ENCODE data around the gene UNC45B. TPM values are rescaled to one million over a fixed set of nuclear protein-coding genes. Genes with fewer than 3 reads are reported as not detected.
"Not testable (repeated sequence)": the region's sequence is repeated elsewhere in the genome, so short reads cannot be mapped to it uniquely, and the experiment has no call there.

Gene UNC45B
- total RNA-seq, 8 experiments from 2014 or later, result 0.05 to 0.54 (median 0.19) TPM; not detected in 3

DNA sequence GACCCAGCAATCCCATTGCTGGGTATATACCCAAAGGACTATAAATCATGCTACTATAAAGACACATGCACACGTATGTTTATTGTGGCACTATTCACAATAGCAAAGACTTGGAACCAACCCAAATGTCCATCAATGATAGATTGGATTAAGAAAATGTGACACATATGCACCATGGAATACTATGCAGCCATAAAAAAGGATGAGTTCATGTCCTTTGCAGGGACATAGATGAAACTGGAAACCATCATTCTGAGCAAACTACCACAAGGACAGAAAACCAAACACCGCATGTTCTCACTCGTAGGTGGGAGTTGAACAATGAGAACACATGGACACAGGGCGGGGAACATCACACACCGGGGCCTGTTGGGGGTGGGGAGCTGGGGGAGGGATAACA lies 31.8 kb downstream of the UNC45B start:
- ATAC-seq (replicated peaks in 6 of 8); H3K4me1 ChIP-seq (replicated peaks in 1 of 2); H3K27ac ChIP-seq; H3K4me3 ChIP-seq: not testable (repeated sequence)
- WGBS, 10 experiments, result no CpG with 5 or more reads among the region's 5 CpGs
- in situ Hi-C loops (cut with MboI; ENCODE audit: low pct_unique_long_range_greater_than_20kb in 2 of 9, low sequenced_read_pairs in 9 of 9, unreplicated experiment in 9 of 9), result loop anchor here in 1 of 9 experiments (10.0 kb wide), 1 partner anchor 355 kb away; the partner anchor contains the start of gene SLFN12L

GRCh38 chr17:35183332-35183731 lies 35.7 kb downstream of the UNC45B start:
- Histone ChIP-seq H3K27ac (no peak overlapping the region), H3K4me3 (no peak overlapping the region), H3K4me1 (replicated peaks in 1 of 2) (no peaks in the 10 kb centered on the region)
- WGBS, 10 experiments, result 0 to 100% (median 70%) methylated on average over 1 to 3 of the region's 6 CpGs; no CpG with 5 or more reads in 3 of the 10 experiments
- in situ Hi-C loops (cut with MboI; ENCODE audit: low pct_unique_long_range_greater_than_20kb in 2 of 9, low sequenced_read_pairs in 9 of 9, unreplicated experiment in 9 of 9), result no loop called here
- peak in 1 of 8 experiments; percentile 62 for ATAC-seq (replicated peaks in 6 of 8)

- WGBS, 10 experiments, result 33 to 80% (median 60%) methylated on average over 1 to 3 of the region's 3 CpGs; no CpG with 5 or more reads in 5 of the 10 experiments
- Histone ChIP-seq H3K4me1 (replicated peaks in 1 of 2) (no peaks in the 10 kb centered on the region), H3K27ac (no peak overlapping the region), H3K4me3 (no peak overlapping the region)
- in situ Hi-C loops (cut with MboI; ENCODE audit: low pct_unique_long_range_greater_than_20kb in 2 of 9, low sequenced_read_pairs in 9 of 9, unreplicated experiment in 9 of 9), result no loop called here
- no peak for ATAC-seq (replicated peaks in 6 of 8)
Observed at GRCh38 chr17:35184274-35184673, 36.7 kb downstream of the UNC45B start.

- H3K27ac ChIP-seq, result no peak overlapping the region
- ATAC-seq (replicated peaks in 6 of 8), result no peak
- H3K4me1 ChIP-seq (replicated peaks in 1 of 2), result no peaks in the 10 kb centered on the region
- H3K4me3 ChIP-seq, result no peak overlapping the region
- in situ Hi-C loops (cut with MboI; ENCODE audit: low pct_unique_long_range_greater_than_20kb in 2 of 9, low sequenced_read_pairs in 9 of 9, unreplicated experiment in 9 of 9), result no loop called here
- 17 to 60% (median 20%) methylated on average over 1 of the region's 1 CpG; no CpG with 5 or more reads in 7 of the 10 experiments for WGBS, 10 experiments
Observed at GRCh38 chr17:35185849-35186248, 38.2 kb downstream of the UNC45B start.

- Histone ChIP-seq H3K27ac (no peak overlapping the region), H3K4me1 (replicated peaks in 1 of 2) (no peaks in the 10 kb centered on the region), H3K4me3 (no peak overlapping the region)
- no peak for ATAC-seq (replicated peaks in 6 of 8)
- 0 to 100% (median 71%) methylated on average over 1 to 2 of the region's 2 CpGs; no CpG with 5 or more reads in 3 of the 10 experiments for WGBS, 10 experiments
- in situ Hi-C loops (cut with MboI; ENCODE audit: low pct_unique_long_range_greater_than_20kb in 2 of 9, low sequenced_read_pairs in 9 of 9, unreplicated experiment in 9 of 9), result no loop called here
Observed at GRCh38 chr17:35187481-35187880, 39.9 kb downstream of the UNC45B start.

DNA sequence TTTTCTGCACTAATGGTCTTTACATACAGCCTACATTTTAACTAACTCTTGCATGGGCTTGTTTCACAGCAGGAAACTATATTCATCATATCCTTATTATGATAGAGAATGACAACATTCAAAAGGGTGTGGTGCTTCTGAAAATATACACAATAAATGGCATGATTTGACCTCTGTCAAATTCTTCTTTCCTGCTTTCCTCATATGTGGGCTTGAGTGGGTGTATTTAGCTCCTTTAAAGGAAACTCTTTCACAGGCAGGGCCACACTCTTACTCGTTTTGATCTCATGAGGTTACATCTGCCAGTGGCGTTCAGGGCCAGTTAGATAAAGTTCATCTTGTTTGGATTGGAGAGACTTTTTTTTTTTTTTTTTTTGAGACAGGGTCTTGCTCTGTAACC lies 40.5 kb downstream of the UNC45B start:
- in situ Hi-C loops (cut with MboI; ENCODE audit: low pct_unique_long_range_greater_than_20kb in 2 of 9, low sequenced_read_pairs in 9 of 9, unreplicated experiment in 9 of 9), result no loop called here
- Histone ChIP-seq H3K4me3 (no peak overlapping the region), H3K4me1 (replicated peaks in 1 of 2) (no peaks in the 10 kb centered on the region), H3K27ac (no peak overlapping the region)
- 0 to 64% (median 20%) methylated on average over 1 to 2 of the region's 2 CpGs; no CpG with 5 or more reads in 3 of the 10 experiments for WGBS, 10 experiments
- peak in 1 of 8 experiments; percentile 27 for ATAC-seq (replicated peaks in 6 of 8)

DNA sequence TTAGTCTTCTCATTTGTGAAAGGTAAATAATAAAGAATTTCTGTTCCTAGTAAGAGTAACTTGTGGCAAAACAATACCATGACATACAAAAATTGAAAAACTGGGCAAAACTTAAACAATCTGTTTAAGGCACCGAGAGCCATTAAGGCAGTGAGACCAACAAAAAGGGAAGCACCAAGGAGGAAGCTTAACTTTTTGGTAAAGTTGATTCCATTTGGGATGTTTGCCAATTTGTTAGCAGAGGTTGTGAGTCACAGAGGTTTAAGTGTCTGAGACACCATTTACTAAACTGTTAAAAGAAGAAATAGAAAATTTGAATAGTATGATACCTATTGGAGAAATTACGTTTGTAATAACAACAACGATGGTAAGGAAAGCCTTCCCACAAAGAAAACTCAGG lies 41.7 kb downstream of the UNC45B start:
- in situ Hi-C loops (cut with MboI; ENCODE audit: low pct_unique_long_range_greater_than_20kb in 2 of 9, low sequenced_read_pairs in 9 of 9, unreplicated experiment in 9 of 9), result no loop called here
- no peaks in the 10 kb centered on the region for H3K4me1 ChIP-seq (replicated peaks in 1 of 2)
- no peak overlapping the region for H3K4me3 ChIP-seq
- no peak overlapping the region for H3K27ac ChIP-seq
- WGBS, 10 experiments, result 60 to 100% (median 82%) methylated on average over 1 to 3 of the region's 3 CpGs
- ATAC-seq (replicated peaks in 6 of 8), result no peak

- no peak for ATAC-seq (replicated peaks in 6 of 8)
- 22 to 79% (median 60%) methylated on average over 1 to 11 of the region's 11 CpGs; no CpG with 5 or more reads in 1 of the 10 experiments for whole genome bisulfite sequencing, 10 experiments
- Histone ChIP-seq H3K4me3 (no peak overlapping the region), H3K27ac (no peak overlapping the region), H3K4me1 (replicated peaks in 1 of 2) (no peaks in the 10 kb centered on the region)
- in situ Hi-C loops (cut with MboI; ENCODE audit: low pct_unique_long_range_greater_than_20kb in 2 of 9, low sequenced_read_pairs in 9 of 9, unreplicated experiment in 9 of 9), result no loop called here
Observed at GRCh38 chr17:35191001-35191695, 43.5 kb downstream of the UNC45B start.

GRCh38 chr17:35192708-35193107 lies 45.1 kb downstream of the UNC45B start:
- Histone ChIP-seq H3K27ac (no peak overlapping the region), H3K4me3 (no peak overlapping the region), H3K4me1 (replicated peaks in 1 of 2) (no peaks in the 10 kb centered on the region)
- no peak for ATAC-seq (replicated peaks in 6 of 8)
- in situ Hi-C loops (cut with MboI; ENCODE audit: low pct_unique_long_range_greater_than_20kb in 2 of 9, low sequenced_read_pairs in 9 of 9, unreplicated experiment in 9 of 9), result no loop called here
- 0 to 100% (median 71%) methylated on average over 1 to 4 of the region's 8 CpGs; no CpG with 5 or more reads in 3 of the 10 experiments for WGBS, 10 experiments

GRCh38 chr17:35194001-35194400 lies 46.4 kb downstream of the UNC45B start, which contains the start of gene SLC35G3:
Gene SLC35G3, minus strand, starts transcription at chr17:35194393. Its CDS starts 86 bp downstream, at chr17:35194307.
- H3K4me1 ChIP-seq (replicated peaks in 1 of 2); H3K27ac ChIP-seq; in situ Hi-C loops (cut with MboI; ENCODE audit: low pct_unique_long_range_greater_than_20kb in 2 of 9, low sequenced_read_pairs in 9 of 9, unreplicated experiment in 9 of 9); ATAC-seq (replicated peaks in 6 of 8); H3K4me3 ChIP-seq: not testable (repeated sequence)
- WGBS, 10 experiments, result no CpG with 5 or more reads among the region's 12 CpGs

DNA sequence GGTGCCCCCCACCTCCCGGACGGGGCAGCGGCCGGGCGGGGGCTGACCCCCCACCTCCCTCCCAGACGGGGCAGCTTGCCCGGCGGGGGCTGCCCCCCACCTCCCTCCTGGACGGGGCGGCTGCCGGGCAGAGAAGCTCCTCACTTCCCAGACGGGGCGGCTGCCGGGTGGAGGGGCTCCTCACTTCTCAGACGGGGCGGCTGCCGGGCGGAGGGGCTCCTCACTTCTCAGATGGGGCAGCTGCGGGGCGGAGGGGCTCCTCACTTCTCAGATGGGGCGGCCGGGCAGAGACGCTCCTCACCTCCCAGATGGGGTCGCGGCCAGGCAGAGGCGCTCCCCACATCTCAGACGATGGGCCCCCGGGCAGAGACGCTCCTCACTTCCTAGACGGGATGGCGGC lies 47.4 kb downstream of the UNC45B start:
- H3K4me3 ChIP-seq; ATAC-seq (replicated peaks in 6 of 8); H3K4me1 ChIP-seq (replicated peaks in 1 of 2); H3K27ac ChIP-seq; in situ Hi-C loops (cut with MboI; ENCODE audit: low pct_unique_long_range_greater_than_20kb in 2 of 9, low sequenced_read_pairs in 9 of 9, unreplicated experiment in 9 of 9): not testable (repeated sequence)
- WGBS, 10 experiments, result no CpG with 5 or more reads among the region's 31 CpGs

DNA sequence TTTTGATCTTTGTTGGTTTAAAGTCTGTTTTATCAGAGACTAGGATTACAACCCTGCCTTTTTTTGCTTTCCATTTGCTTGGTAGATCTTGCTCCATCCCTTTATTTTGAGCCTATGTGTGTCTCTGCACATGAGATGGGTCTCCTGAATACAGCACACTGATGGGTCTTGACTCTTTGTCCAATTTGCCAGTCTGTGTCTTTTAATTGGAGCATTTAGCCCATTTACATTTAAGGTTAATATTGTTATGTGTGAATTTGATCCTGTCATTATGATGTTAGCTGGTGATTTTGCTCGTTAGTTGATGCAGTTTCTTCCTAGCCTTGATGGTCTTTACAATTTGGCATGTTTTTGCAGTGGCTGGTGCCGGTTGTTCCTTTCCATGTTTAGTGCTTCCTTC lies 55.0 kb downstream of the UNC45B start:
- ATAC-seq (replicated peaks in 6 of 8); in situ Hi-C loops (cut with MboI; ENCODE audit: low pct_unique_long_range_greater_than_20kb in 2 of 9, low sequenced_read_pairs in 9 of 9, unreplicated experiment in 9 of 9); H3K27ac ChIP-seq; H3K4me1 ChIP-seq (replicated peaks in 1 of 2); H3K4me3 ChIP-seq: not testable (repeated sequence)
- no CpG with 5 or more reads among the region's 2 CpGs for whole genome bisulfite sequencing, 10 experiments

GRCh38 chr17:35210741-35211140 lies 63.1 kb downstream of the UNC45B start:
- 57 to 100% (median 86%) methylated on average over 1 to 5 of the region's 7 CpGs; no CpG with 5 or more reads in 2 of the 10 experiments for WGBS, 10 experiments
- in situ Hi-C loops (cut with MboI; ENCODE audit: low pct_unique_long_range_greater_than_20kb in 2 of 9, low sequenced_read_pairs in 9 of 9, unreplicated experiment in 9 of 9), result no loop called here
- H3K4me3 ChIP-seq, result no peak overlapping the region
- no peak for ATAC-seq (replicated peaks in 6 of 8)
- no peaks in the 10 kb centered on the region for H3K4me1 ChIP-seq (replicated peaks in 1 of 2)
- no peak overlapping the region for H3K27ac ChIP-seq

DNA sequence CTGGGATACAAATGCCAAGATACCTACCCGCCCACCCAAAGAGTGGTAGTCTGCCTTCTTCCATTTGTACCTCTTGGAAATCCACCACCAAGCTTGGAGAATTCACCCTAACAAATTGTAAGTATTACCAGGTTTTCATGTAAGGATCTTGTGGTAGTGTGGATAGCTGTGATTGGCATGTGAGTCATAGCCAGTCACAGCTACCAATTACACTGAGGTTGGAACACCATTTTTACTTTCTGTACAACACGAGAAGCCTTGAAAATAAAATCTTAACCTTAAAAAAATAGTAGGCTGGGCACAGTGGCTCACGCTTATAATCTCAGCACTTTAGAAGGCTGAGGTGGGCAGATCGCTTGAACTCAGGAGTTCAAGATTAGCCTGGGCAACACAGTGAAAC lies 65.1 kb downstream of the UNC45B start:
- Histone ChIP-seq H3K27ac (no peak overlapping the region), H3K4me3 (no peak overlapping the region), H3K4me1 (replicated peaks in 1 of 2) (no peaks in the 10 kb centered on the region)
- no peak for ATAC-seq (replicated peaks in 6 of 8)
- 47 to 72% (median 61%) methylated on average over 2 to 4 of the region's 4 CpGs; no CpG with 5 or more reads in 2 of the 10 experiments for WGBS, 10 experiments
- in situ Hi-C loops (cut with MboI; ENCODE audit: low pct_unique_long_range_greater_than_20kb in 2 of 9, low sequenced_read_pairs in 9 of 9, unreplicated experiment in 9 of 9), result no loop called here

All from motor neuron (in vitro differentiated cells).